ENCODE results near the gene NELL1.

DNA sequence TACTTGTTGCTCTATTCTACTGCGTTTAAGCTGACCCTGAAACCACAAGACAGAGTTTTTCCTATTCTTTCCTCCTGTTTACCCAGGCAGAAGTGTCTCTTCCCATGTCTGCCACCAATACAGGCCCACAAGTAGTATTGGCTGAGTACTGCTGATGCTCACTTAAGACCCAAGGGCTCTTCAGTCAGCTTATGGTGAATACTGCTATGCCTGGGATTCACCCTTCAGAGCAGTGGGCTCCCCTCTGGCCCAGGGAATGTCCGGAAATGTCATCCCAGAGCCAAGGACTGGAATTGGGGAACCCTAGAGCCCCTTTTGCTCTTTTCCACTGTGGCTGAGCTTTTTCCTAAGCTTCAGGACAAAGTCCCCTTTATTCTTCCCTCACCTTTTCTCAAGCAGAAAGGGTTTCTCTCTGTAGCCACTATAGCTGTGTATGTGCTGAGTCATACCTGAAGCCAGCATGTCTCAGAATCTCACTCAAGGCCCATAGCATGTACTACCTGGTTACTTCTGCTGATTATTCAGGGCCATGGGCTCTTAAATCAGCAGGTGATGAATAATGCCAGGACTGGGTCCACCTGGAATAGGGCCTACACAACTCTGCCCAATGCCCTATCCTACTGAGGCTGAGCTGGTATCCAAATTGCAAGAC is 777.7 kb downstream of the NELL1 start:
- TF ChIP-seq FOXA1 (IDR thresholded peaks at IDR 0.05) (no peak), L3MBTL2 (conservative IDR thresholded peaks at IDR 0.05) (no peak), SP1 (IDR thresholded peaks at IDR 0.05) (no peak), ZNF384 (IDR thresholded peaks at IDR 0.05) (no peak), BHLHE40 (IDR thresholded peaks at IDR 0.05; ENCODE audit: borderline replicate concordance) (no peak), CTBP1 (IDR thresholded peaks at IDR 0.05; ENCODE audit: borderline replicate concordance) (no peak), HDGF (IDR thresholded peaks at IDR 0.05; ENCODE audit: borderline replicate concordance) (no peak), SUZ12 (IDR thresholded peaks at IDR 0.05) (no peak), NFRKB (IDR thresholded peaks at IDR 0.05) (no peak), ELF4 (IDR thresholded peaks at IDR 0.05) (no peak)
- TF ChIP-seq, protein P1, sequence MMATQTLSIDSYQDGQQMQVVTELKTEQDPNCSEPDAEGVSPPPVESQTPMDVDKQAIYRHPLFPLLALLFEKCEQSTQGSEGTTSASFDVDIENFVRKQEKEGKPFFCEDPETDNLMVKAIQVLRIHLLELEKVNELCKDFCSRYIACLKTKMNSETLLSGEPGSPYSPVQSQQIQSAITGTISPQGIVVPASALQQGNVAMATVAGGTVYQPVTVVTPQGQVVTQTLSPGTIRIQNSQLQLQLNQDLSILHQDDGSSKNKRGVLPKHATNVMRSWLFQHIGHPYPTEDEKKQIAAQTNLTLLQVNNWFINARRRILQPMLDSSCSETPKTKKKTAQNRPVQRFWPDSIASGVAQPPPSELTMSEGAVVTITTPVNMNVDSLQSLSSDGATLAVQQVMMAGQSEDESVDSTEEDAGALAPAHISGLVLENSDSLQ (IDR thresholded peaks at IDR 0.05): no peak

Measured in HEK293T (cell line).